ENCODE results near the gene PANK2. TPM values are rescaled to one million over a fixed set of nuclear protein-coding genes. Genes with fewer than 3 reads are reported as not detected.
A peak's percentile ranks its signal among the peaks of the same experiment; 100 is the strongest.
"Not testable (repeated sequence)": the region's sequence is repeated elsewhere in the genome, so short reads cannot be mapped to it uniquely, and the experiment has no call there.

Gene PANK2
- total RNA-seq = 10 to 100 TPM; 26.6 to 40.9 (median 27.4) TPM

- 0% methylated on average over 22 of the region's 72 CpGs for WGBS
- DNase-seq (ENCODE audit: low spot score in 2 of 2) = peak; percentile 99 to 100
- Histone ChIP-seq H3K27ac (peak within 1 kb of the TSS; percentile 98), H3K36me3 (no peaks in the 10 kb centered on the region), H3K4me1 (peaks cover 53% of the 10 kb centered on the region), H3K27me3 (no peaks in the 10 kb centered on the region), H3K9me3 (no peaks in the 10 kb centered on the region), H3K4me3 (peak within 1 kb of the TSS; percentile 99)
- TF ChIP-seq POLR2A (IDR thresholded peaks at IDR 0.05) (peak in 1 of 2 donors; percentile 92), POLR2AphosphoS5 (IDR thresholded peaks at IDR 0.05) (peak; percentile 73 to 95 (median 81)), CTCF (IDR thresholded peaks at IDR 0.05) (peak; percentile 27 to 42), EP300 (IDR thresholded peaks at IDR 0.05) (no peak)
Measured at GRCh38 chr20:3888622-3889488, at the start of gene PANK2. TSS of gene PANK2 (plus strand) at chr20:3889387.

GRCh38 chr20:3840201-3840600, 49.0 kb upstream of the PANK2 start:
- DNase-seq (ENCODE audit: low spot score in 2 of 2); H3K27me3 ChIP-seq; H3K36me3 ChIP-seq; H3K27ac ChIP-seq; H3K9me3 ChIP-seq; H3K4me3 ChIP-seq; H3K4me1 ChIP-seq: not testable (repeated sequence)
- WGBS = 93% methylated on average over 7 of the region's 7 CpGs

GRCh38 chr20:3842348-3842930, 46.7 kb upstream of the PANK2 start:
- 89% methylated on average over 7 of the region's 7 CpGs for WGBS
- no peaks in the 10 kb centered on the region for H3K9me3 ChIP-seq

GRCh38 chr20:3843490-3843889, 45.7 kb upstream of the PANK2 start:
- no peaks in the 10 kb centered on the region for H3K27me3 ChIP-seq
- peaks cover 24% of the 10 kb centered on the region for H3K4me1 ChIP-seq
- H3K27ac ChIP-seq = no peak overlapping the region
- H3K4me3 ChIP-seq = no peak overlapping the region
- TF ChIP-seq POLR2A (IDR thresholded peaks at IDR 0.05) (no peak), POLR2AphosphoS5 (IDR thresholded peaks at IDR 0.05) (no peak), EP300 (IDR thresholded peaks at IDR 0.05) (no peak), CTCF (IDR thresholded peaks at IDR 0.05) (no peak)
- H3K9me3 ChIP-seq = no peaks in the 10 kb centered on the region
- H3K36me3 ChIP-seq = no peaks in the 10 kb centered on the region
- DNase-seq (ENCODE audit: low spot score in 2 of 2) = no peak
- WGBS = 44% methylated on average over 5 of the region's 5 CpGs

More at GRCh38 chr20:3842348-3842930, 46.7 kb upstream of the PANK2 start:
- DNase-seq (ENCODE audit: low spot score in 2 of 2) = no peak
- no peaks in the 10 kb centered on the region for H3K36me3 ChIP-seq
- TF ChIP-seq EP300 (IDR thresholded peaks at IDR 0.05) (no peak), POLR2AphosphoS5 (IDR thresholded peaks at IDR 0.05) (no peak)
- no peaks in the 10 kb centered on the region for H3K27me3 ChIP-seq
- H3K27ac ChIP-seq = no peak overlapping the region
- H3K4me3 ChIP-seq = no peak overlapping the region
- H3K4me1 ChIP-seq = peaks cover 14% of the 10 kb centered on the region

- DNase-seq (ENCODE audit: low spot score in 2 of 2); H3K4me3 ChIP-seq; H3K27ac ChIP-seq; H3K27me3 ChIP-seq; H3K9me3 ChIP-seq; H3K36me3 ChIP-seq: not testable (repeated sequence)
- whole genome bisulfite sequencing = 98% methylated on average over 9 of the region's 9 CpGs
- H3K4me1 ChIP-seq = peaks cover 29% of the 10 kb centered on the region
Measured at GRCh38 chr20:3843990-3844619, 45.1 kb upstream of the PANK2 start.

- TF ChIP-seq POLR2AphosphoS5 (IDR thresholded peaks at IDR 0.05) = no peak
- no peak for TF ChIP-seq EP300 (IDR thresholded peaks at IDR 0.05)
- TF ChIP-seq POLR2A (IDR thresholded peaks at IDR 0.05) = peak in 1 of 2 donors; percentile 1
- no CpG with 5 or more reads among the region's 22 CpGs for WGBS
- H3K4me3 ChIP-seq = peak overlapping the region; percentile 98
- no peaks in the 10 kb centered on the region for H3K36me3 ChIP-seq
- no peak for DNase-seq (ENCODE audit: low spot score in 2 of 2)
- H3K27ac ChIP-seq = peak overlapping the region; percentile 98
- peaks cover 29% of the 10 kb centered on the region for H3K4me1 ChIP-seq
- no peaks in the 10 kb centered on the region for H3K9me3 ChIP-seq
- no peaks in the 10 kb centered on the region for H3K27me3 ChIP-seq
Measured at GRCh38 chr20:3846378-3846739, 42.8 kb upstream of the PANK2 start.

Data from suprapubic skin (tissue), 4 donors.